Activated gamma-delta T cell (primary cell): Measurements from ENCODE around the gene RFC2.
A peak's percentile ranks its signal among the peaks of the same experiment; 100 is the strongest.

ENCODE experiments used
- DNase-seq: peaks from one replicate; lab custom pipeline; 2025; lab: John Stamatoyannopoulos, UW
- total RNA-seq, 2 donors: gene quantifications; one replicate each; lab custom pipeline; 2026; lab: John Stamatoyannopoulos, UW

The RFC2 gene
- total RNA-seq: 25.2 reads per million in 2 donors

GRCh38 chr7:74254129-74254857 lies at the start of gene RFC2:
Gene RFC2 (minus strand): TSS chr7:74254399. CDS start chr7:74254383, 16 bp downstream.
- peak; percentile 96 for DNase-seq

DNA sequence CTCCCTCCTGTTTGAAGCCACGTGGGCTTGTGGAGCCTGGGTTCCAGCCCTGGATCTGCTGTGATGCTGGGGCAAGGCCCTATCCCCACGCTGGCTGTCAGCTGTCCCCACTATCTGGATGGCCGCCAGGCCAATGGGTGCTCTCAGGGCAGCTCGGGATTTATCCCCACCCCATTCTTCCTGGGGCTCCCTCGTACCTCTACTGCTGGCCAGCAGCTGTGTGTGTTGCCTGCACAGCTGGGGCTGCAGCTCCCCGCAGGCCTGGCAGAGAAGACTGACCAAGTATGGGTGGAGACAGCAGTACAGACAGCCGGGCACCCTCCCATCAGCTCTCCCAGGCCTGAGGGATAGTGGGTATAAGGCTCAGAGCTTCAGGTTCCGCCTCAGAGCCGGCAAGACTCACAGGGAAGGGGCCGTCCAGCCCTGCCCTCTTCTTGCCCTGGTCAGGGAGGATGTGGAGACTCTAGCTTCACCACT lies 48.6 kb upstream of the RFC2 start:
- DNase-seq: no peak

DNA sequence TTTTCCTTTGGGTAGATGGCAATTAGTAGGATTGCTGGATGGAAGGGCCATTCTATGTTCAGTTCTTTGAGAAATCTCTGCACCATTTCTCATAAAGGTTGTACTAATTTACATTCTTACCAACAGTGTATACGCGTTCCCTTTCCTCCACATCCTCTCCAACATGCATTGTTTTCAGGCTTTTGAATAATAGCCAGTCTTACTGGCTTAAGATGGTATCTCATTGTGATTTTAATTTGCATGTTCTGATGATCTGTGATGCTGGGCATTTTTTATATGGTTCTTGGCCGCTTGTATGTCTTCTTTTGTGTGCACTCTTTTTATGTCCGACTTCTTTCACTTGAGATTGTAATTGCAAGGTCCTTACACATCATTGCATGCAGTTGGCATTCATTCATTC lies 46.7 kb upstream of the RFC2 start:
- DNase-seq: no peak

GRCh38 chr7:74299401-74299800 lies 45.2 kb upstream of the RFC2 start:
- no peak for DNase-seq

GRCh38 chr7:74297516-74298233 lies 43.5 kb upstream of the RFC2 start:
- no peak for DNase-seq

GRCh38 chr7:74294191-74294998 lies 40.2 kb upstream of the RFC2 start:
- no peak for DNase-seq

DNA sequence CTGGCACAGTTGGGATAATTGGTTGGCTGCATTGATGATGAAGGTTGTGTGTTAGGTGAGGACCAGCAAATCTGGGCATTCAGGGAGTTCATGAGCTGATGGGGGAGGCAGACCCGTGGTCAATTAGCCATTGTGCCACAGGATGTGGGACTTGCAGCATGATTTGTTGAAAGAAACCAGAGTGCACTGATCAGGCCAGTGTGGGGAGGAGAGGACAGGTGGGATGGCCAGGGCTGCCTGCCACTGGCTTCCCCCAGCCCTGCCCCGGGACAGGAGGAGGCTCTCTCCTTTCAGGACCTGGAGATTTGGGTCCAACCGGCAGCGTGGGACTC lies 39.3 kb upstream of the RFC2 start:
- DNase-seq: no peak

GRCh38 chr7:74292757-74293576 lies 38.8 kb upstream of the RFC2 start:
- DNase-seq: no peak

DNA sequence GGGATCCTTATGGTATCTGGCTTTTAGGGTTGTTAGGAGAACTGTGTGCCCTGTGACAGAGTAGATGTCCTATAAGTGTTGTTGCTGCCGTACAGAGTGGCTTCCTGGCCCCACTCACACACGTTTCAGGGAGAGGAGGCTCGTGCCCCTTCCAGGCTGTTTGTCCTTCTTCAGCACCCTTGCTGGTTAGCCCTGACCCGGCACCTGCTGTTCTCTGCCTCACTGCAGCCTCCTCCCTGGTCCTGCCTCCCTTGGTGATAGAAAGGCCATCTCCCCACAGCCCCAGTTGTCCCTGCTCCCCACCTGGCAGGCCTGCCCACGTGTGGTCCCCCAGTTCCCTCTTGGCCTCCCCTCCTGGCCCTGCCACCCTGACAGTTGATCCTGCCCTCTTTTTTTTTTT lies 37.3 kb upstream of the RFC2 start:
- no peak for DNase-seq

DNA sequence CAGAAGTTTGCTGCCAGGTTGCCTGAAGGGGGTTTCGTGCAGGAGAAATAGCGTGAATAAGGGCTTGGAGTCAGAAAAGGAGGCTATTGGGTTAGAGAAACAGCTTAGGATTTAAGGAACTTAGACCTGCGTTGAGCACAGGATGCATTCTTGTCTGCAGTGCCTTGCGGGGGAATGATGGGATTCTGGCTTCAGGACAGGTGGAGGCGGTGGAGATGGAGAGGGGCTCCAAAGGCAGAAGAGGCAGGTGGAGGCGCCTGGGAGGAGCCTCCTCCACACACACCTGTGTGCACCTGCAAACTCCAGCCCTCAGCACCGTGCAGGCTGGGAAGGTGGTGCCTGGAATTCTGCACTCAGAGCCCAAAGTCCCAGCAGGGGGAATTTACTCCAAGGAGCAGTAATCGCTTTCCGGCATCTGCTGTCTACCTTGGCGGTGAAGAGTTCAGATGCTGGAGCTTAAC lies 36.8 kb upstream of the RFC2 start:
- DNase-seq: no peak

DNA sequence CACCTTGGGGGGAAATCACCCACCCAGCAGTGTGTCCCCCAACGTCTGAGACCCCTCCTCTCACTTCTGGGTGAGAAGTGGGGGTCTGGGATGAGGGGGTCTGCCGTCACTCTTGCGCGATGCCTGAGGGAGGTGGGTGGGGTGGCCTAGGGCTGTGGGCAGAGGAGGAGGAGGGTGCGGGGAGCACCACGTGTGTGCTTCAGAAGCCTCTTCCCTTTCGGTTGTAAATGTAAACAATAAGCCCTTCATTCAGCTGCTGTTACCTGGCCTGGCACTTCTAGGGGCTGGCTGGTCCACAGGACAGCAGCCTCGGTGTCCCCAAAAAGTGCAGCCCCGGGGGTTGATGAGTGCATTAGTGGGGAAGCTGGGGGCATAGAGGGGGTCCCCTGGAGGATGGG lies 36.4 kb upstream of the RFC2 start:
- no peak for DNase-seq

GRCh38 chr7:74289659-74290552 lies 35.7 kb upstream of the RFC2 start:
- peak; percentile 23 for DNase-seq

GRCh38 chr7:74289018-74289658 lies 34.9 kb upstream of the RFC2 start, which contains the start of gene CLIP2:
Gene CLIP2 (plus strand): TSS chr7:74289407. CDS start chr7:74317547, 28,140 bp downstream.
- peak; percentile 66 for DNase-seq

GRCh38 chr7:74288034-74288881 lies 34.1 kb upstream of the RFC2 start:
- no peak for DNase-seq

- no peak for DNase-seq
Measured at GRCh38 chr7:74287303-74288033, 33.3 kb upstream of the RFC2 start.

GRCh38 chr7:74286131-74286530 lies 31.9 kb upstream of the RFC2 start:
- DNase-seq: no peak

DNA sequence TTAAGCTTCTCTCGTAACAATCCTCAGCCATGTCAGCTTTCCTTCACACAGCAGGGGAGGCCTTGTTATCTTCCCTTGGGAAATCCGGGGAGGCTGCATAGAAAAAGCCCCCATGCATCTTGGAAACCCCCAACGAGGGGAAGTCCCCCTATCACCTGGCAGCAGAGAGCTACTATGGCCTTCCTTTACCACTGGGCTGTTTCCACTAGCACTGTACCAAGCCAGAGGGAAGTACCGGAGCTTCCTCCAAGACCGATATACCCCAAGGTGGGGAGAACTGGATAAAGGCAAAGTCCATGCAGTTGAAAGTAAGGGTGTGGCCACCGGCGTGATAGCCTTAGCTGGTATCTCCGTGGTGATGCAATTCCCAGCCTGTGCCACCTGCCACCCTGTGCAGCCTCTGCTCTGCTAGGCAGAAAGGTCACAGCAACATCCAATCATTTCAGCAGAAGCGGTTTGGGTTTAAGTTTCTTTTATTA lies 30.6 kb upstream of the RFC2 start:
- no peak for DNase-seq

- no peak for DNase-seq
Measured at GRCh38 chr7:74283858-74284447, 29.8 kb upstream of the RFC2 start.
